B cell (primary cell): ENCODE results near the gene PSME3IP1. TPM values are rescaled to one million over a fixed set of nuclear protein-coding genes. Genes with fewer than 3 reads are reported as not detected.

ENCODE experiments used
- ATAC-seq: fragments of 200-7000 bp; cut with Tn5 transposase; one replicate; pipeline ENCODE4 v1.10.0; 2021; ENCODE audit warnings: low read depth, mild to moderate bottlenecking, moderate number of reproducible peaks, moderate library complexity
- CTCF ChIA-PET: fragments of 350-600 bp; sonication (Branson Sonifier 250); formaldehyde crosslinking; loops from one replicate; lab custom pipeline; 2021; ENCODE audit warnings: antibody characterized with exemption, inconsistent platforms; lab: Charles Lee
- POLR2A ChIA-PET: fragments of 350-600 bp; sonication (Branson Sonifier 250); formaldehyde crosslinking; loops from one replicate; lab custom pipeline; 2021; ENCODE audit warnings: antibody characterized with exemption; lab: Charles Lee
- DNase-seq: peaks from one replicate; pipeline ENCODE4 v3.0.0; 2013
- H2AFZ ChIP-seq: 2 replicates; pipeline ENCODE4 v1.6.1; 2012; ENCODE audit warnings: mild to moderate bottlenecking, low read depth, low read length; ENCODE audit not compliant: insufficient read depth, poor library complexity, severe bottlenecking
- H3K27ac ChIP-seq, 2 donors: 1 replicate in 1 of 2; 2 replicates in 1 of 2; pipeline ENCODE4 v1.5.1; 2012 to 2013; ENCODE audit warnings: low read length in 2 of 2, mild to moderate bottlenecking in 2 of 2, moderate library complexity in 1 of 2
- H3K27me3 ChIP-seq, 4 experiments: fragments of 200-600 bp in 1 of 4; sonication (generic) in 1 of 4; replicated peaks in 1 of 4; 1 replicate in 2 of 4; 2 replicates in 2 of 4; pipeline versions ENCODE4 v1.6.1 to v1.7.0; 2013 to 2016; ENCODE audit warnings: low read length in 3 of 4, mild to moderate bottlenecking in 2 of 4, mixed read lengths in 1 of 4, moderate library complexity in 1 of 4; ENCODE audit not compliant: insufficient read depth in 4 of 4, control insufficient read depth in 3 of 4; ENCODE audit errors: control extremely low read depth in 1 of 4
- H3K36me3 ChIP-seq, 2 experiments: replicated peaks in 1 of 2; 1 replicate in 1 of 2; 2 replicates in 1 of 2; pipeline versions ENCODE4 v1.6.1 to v1.7.1; 2013; ENCODE audit warnings: low read length in 1 of 2; ENCODE audit not compliant: insufficient read depth in 2 of 2, control insufficient read depth in 1 of 2; ENCODE audit errors: control extremely low read depth in 1 of 2, extremely low read depth in 1 of 2
- H3K4me1 ChIP-seq, 2 donors: fragments of 200-600 bp in 1 of 2; sonication (generic) in 1 of 2; 1 replicate in 1 of 2; 2 replicates in 1 of 2; pipeline versions ENCODE4 v1.5.1 to v1.6.1; 2013 to 2017; ENCODE audit warnings: low read length in 2 of 2; ENCODE audit not compliant: control insufficient read depth in 2 of 2, insufficient read depth in 2 of 2
- H3K4me2 ChIP-seq: replicated peaks from 2 replicates; pipeline ENCODE3; 2012; ENCODE audit warnings: mild to moderate bottlenecking, low read depth, low read length; ENCODE audit not compliant: poor library complexity, severe bottlenecking
- H3K4me3 ChIP-seq, 5 experiments: fragments of 200-600 bp in 1 of 5; sonication (generic) in 1 of 5; 1 replicate in 3 of 5; 2 replicates in 2 of 5; pipeline versions ENCODE4 v1.5.1 to v1.7.0; 2011 to 2016; ENCODE audit warnings: low read length in 4 of 5, mild to moderate bottlenecking in 4 of 5, low read depth in 2 of 5, control low read depth in 1 of 5, moderate library complexity in 1 of 5; ENCODE audit not compliant: insufficient read depth in 1 of 5; ENCODE audit errors: control extremely low read depth in 1 of 5, extremely low read depth in 1 of 5
- H3K79me2 ChIP-seq: fragments of 200-600 bp; sonication (generic); one replicate; pipeline ENCODE4 v1.6.0; 2016; ENCODE audit warnings: low read length; ENCODE audit not compliant: control insufficient read depth, insufficient read depth
- H3K9ac ChIP-seq: fragments of 200-600 bp; sonication (generic); 2 replicates; pipeline ENCODE4 v1.6.1; 2017; ENCODE audit warnings: mild to moderate bottlenecking, low read length, moderate library complexity
- H3K9me3 ChIP-seq, 3 donors: one replicate each; pipeline versions ENCODE4 v1.6.1 to v1.7.1; 2013; ENCODE audit warnings: low read length in 2 of 3; ENCODE audit not compliant: control insufficient read depth in 2 of 3, insufficient read depth in 1 of 3; ENCODE audit errors: control extremely low read depth in 1 of 3
- H4K20me1 ChIP-seq: 2 replicates; pipeline ENCODE4 v1.6.0; 2012; ENCODE audit warnings: mild to moderate bottlenecking, low read length; ENCODE audit not compliant: insufficient read depth, control insufficient read depth, poor library complexity, severe bottlenecking
- H3K27ac Mint-ChIP-seq: one replicate; pipeline ENCODE4 v1.8.0; 2021; ENCODE audit warnings: mixed read lengths
- H3K27me3 Mint-ChIP-seq: one replicate; pipeline ENCODE4 v1.8.0; 2021; ENCODE audit warnings: mixed read lengths
- H3K4me1 Mint-ChIP-seq: one replicate; pipeline ENCODE4 v1.8.0; 2021; ENCODE audit warnings: mixed read lengths
- H3K4me3 Mint-ChIP-seq: one replicate; pipeline ENCODE4 v1.8.0; 2021; ENCODE audit warnings: mixed read lengths
- H3K9me3 Mint-ChIP-seq: one replicate; pipeline ENCODE4 v1.8.0; 2022; ENCODE audit warnings: mixed read lengths; ENCODE audit not compliant: insufficient read depth
- EZH2 ChIP-seq: IDR thresholded peaks from 2 replicates; pipeline ENCODE4 v1.6.1; 2012; ENCODE audit warnings: borderline replicate concordance, low read depth, mild to moderate bottlenecking, moderate library complexity, low read length; ENCODE audit not compliant: insufficient read depth, poor library complexity, severe bottlenecking
- WGBS: methylation state at CpG from one replicate; pipeline ENCODE4 v1.1.5; 2013; ENCODE audit warnings: missing lambda C conversion rate; ENCODE audit not compliant: insufficient coverage; 5-methylcytosine and 5-hydroxymethylcytosine counted together
- intact Hi-C: fragments of 100-400 bp; cut with micrococcal nuclease; formaldehyde crosslinking; loops from one replicate; pipeline ENCODE4 v1.10.0; 2022
- polyA plus RNA-seq: library from polyadenylated mRNA; depleted of rRNA; stranded (reverse); fragments of >200 nt; gene quantifications from 2 replicates; pipeline ENCODE4 v1.2.3, GENCODE V29; 2012
- total RNA-seq, 2 donors: library from RNA; stranded (reverse); fragments of 120-200 nt in 1 of 2; gene quantifications; 1 replicate in 1 of 2; 2 replicates in 1 of 2; pipeline versions ENCODE4 v1.2.3 to v1.2.4, GENCODE V29; 2013 to 2022
- TF ChIP-seq, protein P1 (sequence below): fragments of 200-600 bp; IDR thresholded peaks from one replicate; pipeline ENCODE4 v1.8.0; 2022; ENCODE audit warnings: antibody characterized with exemption, mild to moderate bottlenecking

PSME3IP1 gene
- total and polyA plus RNA-seq, 2 donors (not counting 1 experiment from before 2014, with no cell fraction given) = 125 to 166 TPM

DNA sequence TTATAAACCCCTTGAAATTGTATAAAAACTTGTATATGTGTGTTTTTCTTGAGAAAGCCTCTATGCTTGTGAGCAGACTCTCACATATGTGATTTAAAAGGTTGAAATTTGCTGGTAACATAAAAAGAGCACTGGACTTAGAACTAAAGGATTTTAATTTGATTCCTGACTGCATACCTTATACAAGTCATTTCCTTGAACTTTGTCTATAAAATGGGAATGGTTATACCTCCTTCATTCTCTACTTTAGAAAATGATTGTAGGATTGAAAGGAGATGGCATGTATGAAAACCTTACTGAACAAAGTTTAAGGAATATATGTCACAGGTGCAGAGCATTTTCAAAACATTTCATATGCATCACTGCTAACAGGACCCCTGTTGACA is 48.9 kb upstream of the PSME3IP1 start:
- H3K27ac Mint-ChIP-seq = peak overlapping the region; percentile 92
- H3K9me3 Mint-ChIP-seq = no peaks in the 10 kb centered on the region
- H3K9me3 ChIP-seq = no peaks in the 10 kb centered on the region
- H3K4me1 ChIP-seq = peaks cover 23 to 24% of the 10 kb centered on the region in 2 donors
- H3K27ac ChIP-seq = peak overlapping the region; percentile 70 to 78
- TF ChIP-seq EZH2 = no peak
- TF ChIP-seq, protein P1, sequence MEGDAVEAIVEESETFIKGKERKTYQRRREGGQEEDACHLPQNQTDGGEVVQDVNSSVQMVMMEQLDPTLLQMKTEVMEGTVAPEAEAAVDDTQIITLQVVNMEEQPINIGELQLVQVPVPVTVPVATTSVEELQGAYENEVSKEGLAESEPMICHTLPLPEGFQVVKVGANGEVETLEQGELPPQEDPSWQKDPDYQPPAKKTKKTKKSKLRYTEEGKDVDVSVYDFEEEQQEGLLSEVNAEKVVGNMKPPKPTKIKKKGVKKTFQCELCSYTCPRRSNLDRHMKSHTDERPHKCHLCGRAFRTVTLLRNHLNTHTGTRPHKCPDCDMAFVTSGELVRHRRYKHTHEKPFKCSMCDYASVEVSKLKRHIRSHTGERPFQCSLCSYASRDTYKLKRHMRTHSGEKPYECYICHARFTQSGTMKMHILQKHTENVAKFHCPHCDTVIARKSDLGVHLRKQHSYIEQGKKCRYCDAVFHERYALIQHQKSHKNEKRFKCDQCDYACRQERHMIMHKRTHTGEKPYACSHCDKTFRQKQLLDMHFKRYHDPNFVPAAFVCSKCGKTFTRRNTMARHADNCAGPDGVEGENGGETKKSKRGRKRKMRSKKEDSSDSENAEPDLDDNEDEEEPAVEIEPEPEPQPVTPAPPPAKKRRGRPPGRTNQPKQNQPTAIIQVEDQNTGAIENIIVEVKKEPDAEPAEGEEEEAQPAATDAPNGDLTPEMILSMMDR = no peak
- no peaks in the 10 kb centered on the region for H4K20me1 ChIP-seq
- peaks cover 25% of the 10 kb centered on the region for H3K4me1 Mint-ChIP-seq
- ATAC-seq (no peak), DNase-seq (no peak)
- H2AFZ ChIP-seq = peak overlapping the region; percentile 39
- ChIA-PET CTCF (no interaction called here), POLR2A (interaction anchor here (1.3 kb wide), 1 partner anchor 10 kb away, joined by 6 read pairs; the partner anchor contains the start of gene ARL2BP)
- H3K9ac ChIP-seq = peak overlapping the region; percentile 27
- H3K27me3 Mint-ChIP-seq = no peaks in the 10 kb centered on the region
- H3K79me2 ChIP-seq = no peaks in the 10 kb centered on the region
- peak overlapping the region; percentile 61 for H3K4me3 Mint-ChIP-seq
- peak overlapping the region; percentile 46 for H3K4me2 ChIP-seq
- H3K36me3 ChIP-seq = peaks cover 13 to 37% of the 10 kb centered on the region in 2 experiments
- no peaks in the 10 kb centered on the region for H3K27me3 ChIP-seq
- no peak overlapping the region for H3K4me3 ChIP-seq
- intact Hi-C loops = no loop called here

- Histone ChIP-seq H3K79me2 (no peaks in the 10 kb centered on the region), H3K27ac (peak overlapping the region; percentile 70 to 78), H3K9ac (no peak overlapping the region), H3K36me3 (peaks cover 12 to 37% of the 10 kb centered on the region in 2 experiments), H3K27me3 (no peaks in the 10 kb centered on the region), H3K4me1 (peaks cover 23 to 24% of the 10 kb centered on the region in 2 donors), H3K4me2 (peak overlapping the region; percentile 46), H3K9me3 (no peaks in the 10 kb centered on the region), H2AFZ (no peak overlapping the region), H3K4me3 (no peak overlapping the region), H4K20me1 (no peaks in the 10 kb centered on the region)
- no peaks in the 10 kb centered on the region for H3K27me3 Mint-ChIP-seq
- DNase-seq = no peak
- TF ChIP-seq EZH2 = no peak
- TF ChIP-seq, protein P1 = no peak
- H3K4me3 Mint-ChIP-seq = no peak overlapping the region
- POLR2A ChIA-PET = no interaction called here
- peak overlapping the region; percentile 92 for H3K27ac Mint-ChIP-seq
- 96% methylated on average over 9 of the region's 9 CpGs for WGBS
- ATAC-seq = no peak
- peaks cover 25% of the 10 kb centered on the region for H3K4me1 Mint-ChIP-seq
- CTCF ChIA-PET = no interaction called here
- H3K9me3 Mint-ChIP-seq = no peaks in the 10 kb centered on the region
- intact Hi-C loops = no loop called here
These were observed 48.3 kb upstream of the PSME3IP1 start for GRCh38 chr16:57233944-57234706.
